Activated T-helper 9 cell treated with anti-CD3 and anti-CD28 coated beads, Interleukin-2, amount 50 U/mL, for 16 hours (primary cell): ENCODE data around the gene WFDC5.
"Not testable (repeated sequence)": the region's sequence is repeated elsewhere in the genome, so short reads cannot be mapped to it uniquely, and the experiment has no call there.

Experiments
- DNase-seq: peaks from one replicate; pipeline ENCODE4 v3.0.0-alpha.2; 2020; ENCODE audit warnings: low read depth

WFDC5 gene

GRCh38 chr20:45114465-45115385, at the start of gene WFDC5:
TSS of gene WFDC5 (minus strand) at chr20:45115174. CDS start at chr20:45115083, 91 bp downstream.
- no peak for DNase-seq

- DNase-seq, result no peak
These were observed 48.3 kb upstream of the WFDC5 start for GRCh38 chr20:45163083-45163803.

- DNase-seq, result no peak
These were observed 43.0 kb upstream of the WFDC5 start for GRCh38 chr20:45157962-45158361.

GRCh38 chr20:45156713-45157112, 41.7 kb upstream of the WFDC5 start:
- DNase-seq, result no peak

GRCh38 chr20:45154794-45155193, 39.8 kb upstream of the WFDC5 start:
- not testable (repeated sequence) for DNase-seq

- DNase-seq, result no peak
These were observed 39.2 kb upstream of the WFDC5 start for GRCh38 chr20:45154183-45154582.

- DNase-seq, result no peak
These were observed 38.8 kb upstream of the WFDC5 start for GRCh38 chr20:45153752-45154151.

GRCh38 chr20:45153147-45153546, 38.2 kb upstream of the WFDC5 start:
- DNase-seq, result no peak

GRCh38 chr20:45152405-45152804, 37.4 kb upstream of the WFDC5 start:
- no peak for DNase-seq

- no peak for DNase-seq
These were observed 34.1 kb upstream of the WFDC5 start for GRCh38 chr20:45149062-45149461.

GRCh38 chr20:45140836-45141235, 25.9 kb upstream of the WFDC5 start:
- no peak for DNase-seq

- DNase-seq, result not testable (repeated sequence)
These were observed 24.9 kb upstream of the WFDC5 start for GRCh38 chr20:45139733-45140375.

GRCh38 chr20:45138561-45139300, 23.8 kb upstream of the WFDC5 start:
- peak; percentile 33 for DNase-seq

GRCh38 chr20:45136911-45137310, 21.9 kb upstream of the WFDC5 start:
- no peak for DNase-seq

- no peak for DNase-seq
These were observed 13.1 kb upstream of the WFDC5 start for GRCh38 chr20:45128099-45128498.

- no peak for DNase-seq
These were observed 9.4 kb upstream of the WFDC5 start, which contains the start of gene WFDC12 for GRCh38 chr20:45124365-45124764. TSS of gene WFDC12 (minus strand) at chr20:45124465. CDS start at chr20:45124447, 18 bp downstream.

- no peak for DNase-seq
These were observed 6.4 kb upstream of the WFDC5 start for GRCh38 chr20:45121388-45121787.

- DNase-seq, result no peak
These were observed 4.7 kb upstream of the WFDC5 start for GRCh38 chr20:45119556-45120266.

GRCh38 chr20:45118028-45118427, 3.1 kb upstream of the WFDC5 start:
- DNase-seq, result no peak

- no peak for DNase-seq
These were observed 2.6 kb upstream of the WFDC5 start for GRCh38 chr20:45117581-45117980.

- no peak for DNase-seq
These were observed 855 bp upstream of the WFDC5 start for GRCh38 chr20:45115829-45116228.
